Measurements from ENCODE around the gene MED13L. TPM values are rescaled to one million over a fixed set of nuclear protein-coding genes. Genes with fewer than 3 reads are reported as not detected.

MED13L gene
- total and polyA plus RNA-seq, 2 of the 4 experiments (the other 2 are of a cell fraction): 17.9 to 49.1 TPM

DNA sequence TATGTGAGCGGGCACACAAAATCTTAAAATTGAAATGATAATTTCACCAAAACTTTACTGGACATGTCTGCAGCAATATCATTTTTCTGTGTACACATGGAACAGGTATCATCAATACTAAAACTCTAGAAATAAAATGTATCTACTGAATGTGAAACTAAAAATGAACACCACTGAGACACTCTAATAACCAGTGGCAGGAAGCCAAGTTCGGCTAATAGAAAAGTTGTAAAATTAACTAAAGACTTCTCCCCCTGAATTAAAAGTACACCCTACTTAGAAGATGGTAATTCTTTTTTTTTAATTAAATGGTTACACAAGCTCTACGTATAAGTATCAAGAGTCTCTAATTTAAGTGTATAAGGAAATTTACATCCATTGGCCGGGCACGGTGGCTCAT lies 227.2 kb downstream of the MED13L start:
- Histone ChIP-seq H3K18ac (ENCODE audit: low read depth, low read length) (no peak overlapping the region), H2BK5ac (ENCODE audit: low read depth, low read length, poor library complexity, severe bottlenecking) (no peak overlapping the region), H3K4me1 (ENCODE audit: control insufficient read depth, insufficient read depth, low read length) (peaks cover 2% of the 10 kb centered on the region; the same call in 1 of the 2 replicates), H4K91ac (ENCODE audit: insufficient read depth, low read depth, low read length) (no peak overlapping the region), H3K36me3 (ENCODE audit: control insufficient read depth, insufficient read depth, low read length) (no peaks in the 10 kb centered on the region), H4K20me1 (ENCODE audit: insufficient read depth, low read length) (peaks cover 50% of the 10 kb centered on the region; the same call in 1 of the 2 replicates), H3K23ac (ENCODE audit: low read depth, low read length) (no peak overlapping the region), H2BK20ac (ENCODE audit: low read depth, low read length) (no peak overlapping the region), H2AFZ (replicated peaks; ENCODE audit: low read length, poor library complexity) (no peak overlapping the region), H3K9me1 (ENCODE audit: insufficient read depth, low read length) (peaks cover 8% of the 10 kb centered on the region; the same call in 1 of the 2 replicates), H3K4me2 (ENCODE audit: low read depth, low read length) (no peak overlapping the region), H3K27me3 (ENCODE audit: control insufficient read depth, insufficient read depth, low read length) (no peaks in the 10 kb centered on the region), H3K27ac (ENCODE audit: insufficient read depth, low read length) (no peak overlapping the region), H2AK5ac (ENCODE audit: low read depth, low read length) (no peak overlapping the region), H3K9me3 (ENCODE audit: control insufficient read depth, insufficient read depth, low read length) (no peaks in the 10 kb centered on the region), H3K9ac (ENCODE audit: low read depth, low read length) (no peak overlapping the region), H2AK9ac (replicated peaks; ENCODE audit: low read depth, low read length, poor library complexity) (no peak overlapping the region), H2BK120ac (ENCODE audit: low read depth, low read length) (no peak overlapping the region), H3K14ac (replicated peaks; ENCODE audit: low read depth, low read length) (no peak overlapping the region), H3K79me1 (ENCODE audit: low read depth in 1 of 2, low read length in 2 of 2) (peaks cover 27 to 57% of the 10 kb centered on the region in 2 experiments), H4K8ac (ENCODE audit: low read depth in 2 of 2, low read length in 2 of 2) (no peak overlapping the region), H3K56ac (ENCODE audit: extremely low read depth, insufficient read depth, low read length) (no peak overlapping the region), H2BK15ac (ENCODE audit: low read depth, low read length) (no peak overlapping the region), H4K5ac (ENCODE audit: low read depth, low read length) (no peak overlapping the region), H3K4ac (ENCODE audit: low read depth, low read length) (no peak overlapping the region), H3K4me3 (ENCODE audit: insufficient read depth, low read depth, low read length) (no peak overlapping the region)
- in situ Hi-C loops (cut with MboI; ENCODE audit: low sequenced_read_pairs) (no loop called here), dilution Hi-C loops (cut with HindIII; ENCODE audit: low sequenced_read_pairs, unreplicated experiment) (no loop called here), intact Hi-C loops (cut with micrococcal nuclease) (no loop called here)
- no peak for ATAC-seq (ENCODE audit: low read depth)
- no peak for TF ChIP-seq MXI1 (IDR thresholded peaks at IDR 0.05; ENCODE audit: borderline replicate concordance, low read depth, low read length)
- no peak for TF ChIP-seq NFE2L2 (IDR thresholded peaks at IDR 0.05; ENCODE audit: low read depth, low read length)
- no peak for TF ChIP-seq CEBPB (IDR thresholded peaks at IDR 0.05; ENCODE audit: low read depth, low read length)
- TF ChIP-seq, protein P1, sequence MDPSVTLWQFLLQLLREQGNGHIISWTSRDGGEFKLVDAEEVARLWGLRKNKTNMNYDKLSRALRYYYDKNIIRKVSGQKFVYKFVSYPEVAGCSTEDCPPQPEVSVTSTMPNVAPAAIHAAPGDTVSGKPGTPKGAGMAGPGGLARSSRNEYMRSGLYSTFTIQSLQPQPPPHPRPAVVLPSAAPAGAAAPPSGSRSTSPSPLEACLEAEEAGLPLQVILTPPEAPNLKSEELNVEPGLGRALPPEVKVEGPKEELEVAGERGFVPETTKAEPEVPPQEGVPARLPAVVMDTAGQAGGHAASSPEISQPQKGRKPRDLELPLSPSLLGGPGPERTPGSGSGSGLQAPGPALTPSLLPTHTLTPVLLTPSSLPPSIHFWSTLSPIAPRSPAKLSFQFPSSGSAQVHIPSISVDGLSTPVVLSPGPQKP (IDR thresholded peaks at IDR 0.05; ENCODE audit: borderline replicate concordance, low read depth, low read length): no peak
- TF ChIP-seq RCOR1 (IDR thresholded peaks at IDR 0.05; ENCODE audit: insufficient replicate concordance, low read length): no peak
- TF ChIP-seq FOS (IDR thresholded peaks at IDR 0.05; ENCODE audit: low read depth, low read length): no peak
- TF ChIP-seq, protein P2, sequence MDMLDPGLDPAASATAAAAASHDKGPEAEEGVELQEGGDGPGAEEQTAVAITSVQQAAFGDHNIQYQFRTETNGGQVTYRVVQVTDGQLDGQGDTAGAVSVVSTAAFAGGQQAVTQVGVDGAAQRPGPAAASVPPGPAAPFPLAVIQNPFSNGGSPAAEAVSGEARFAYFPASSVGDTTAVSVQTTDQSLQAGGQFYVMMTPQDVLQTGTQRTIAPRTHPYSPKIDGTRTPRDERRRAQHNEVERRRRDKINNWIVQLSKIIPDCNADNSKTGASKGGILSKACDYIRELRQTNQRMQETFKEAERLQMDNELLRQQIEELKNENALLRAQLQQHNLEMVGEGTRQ (IDR thresholded peaks at IDR 0.05; ENCODE audit: low read depth, low read length): no peak
- no TSS peak for BruUV-seq (replicated peaks)
- POLR2A ChIA-PET (ENCODE audit: unreplicated experiment): no interaction called here
- no peak for DNase-seq
- CTCF ChIA-PET: no interaction called here
- no CpG with 5 or more reads among the region's 5 CpGs for WGBS, 2 experiments (ENCODE audit: extremely low coverage in 2 of 2, insufficient read length in 1 of 2)
